Measurements from ENCODE around the gene DPYD.

Gene DPYD

DNA sequence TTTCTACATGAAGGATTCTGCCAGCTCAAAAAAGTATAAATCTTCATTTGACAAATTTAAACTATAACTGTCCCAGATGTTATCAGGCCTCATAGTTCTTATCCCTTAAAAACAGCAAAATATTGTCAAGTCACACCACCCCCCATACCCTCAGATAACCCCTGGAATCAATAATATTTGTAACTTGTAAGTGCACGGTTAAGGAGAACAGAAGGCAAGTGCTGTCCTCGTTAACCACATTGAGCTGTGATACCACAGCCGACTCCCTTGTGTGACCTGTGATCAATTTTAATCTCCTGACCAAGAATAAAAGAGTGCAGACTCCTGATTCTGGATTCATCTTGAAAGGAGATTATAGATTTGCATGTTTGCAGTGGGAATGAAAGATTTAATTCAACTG, 310.7 kb downstream of the DPYD start:
- no peaks in the 10 kb centered on the region for H3F3A ChIP-seq (ENCODE audit: insufficient read depth, low read length)
- no peak overlapping the region for H3K9ac ChIP-seq (ENCODE audit: low read length)
- H3K4me1 ChIP-seq (ENCODE audit: low read length): no peaks in the 10 kb centered on the region
- no peak for DNase-seq
- H3K79me2 ChIP-seq (ENCODE audit: low read length): no peaks in the 10 kb centered on the region
- TF ChIP-seq EZH2phosphoT487 (IDR thresholded peaks at IDR 0.05; ENCODE audit: low read length): no peak
- TF ChIP-seq EZH2 (optimal IDR thresholded peaks at IDR 0.05; ENCODE audit: low read depth, low read length): no peak
- TF ChIP-seq, protein P1, sequence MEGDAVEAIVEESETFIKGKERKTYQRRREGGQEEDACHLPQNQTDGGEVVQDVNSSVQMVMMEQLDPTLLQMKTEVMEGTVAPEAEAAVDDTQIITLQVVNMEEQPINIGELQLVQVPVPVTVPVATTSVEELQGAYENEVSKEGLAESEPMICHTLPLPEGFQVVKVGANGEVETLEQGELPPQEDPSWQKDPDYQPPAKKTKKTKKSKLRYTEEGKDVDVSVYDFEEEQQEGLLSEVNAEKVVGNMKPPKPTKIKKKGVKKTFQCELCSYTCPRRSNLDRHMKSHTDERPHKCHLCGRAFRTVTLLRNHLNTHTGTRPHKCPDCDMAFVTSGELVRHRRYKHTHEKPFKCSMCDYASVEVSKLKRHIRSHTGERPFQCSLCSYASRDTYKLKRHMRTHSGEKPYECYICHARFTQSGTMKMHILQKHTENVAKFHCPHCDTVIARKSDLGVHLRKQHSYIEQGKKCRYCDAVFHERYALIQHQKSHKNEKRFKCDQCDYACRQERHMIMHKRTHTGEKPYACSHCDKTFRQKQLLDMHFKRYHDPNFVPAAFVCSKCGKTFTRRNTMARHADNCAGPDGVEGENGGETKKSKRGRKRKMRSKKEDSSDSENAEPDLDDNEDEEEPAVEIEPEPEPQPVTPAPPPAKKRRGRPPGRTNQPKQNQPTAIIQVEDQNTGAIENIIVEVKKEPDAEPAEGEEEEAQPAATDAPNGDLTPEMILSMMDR (IDR thresholded peaks at IDR 0.05; ENCODE audit: low read length): no peak
- no peaks in the 10 kb centered on the region for H3K9me2 ChIP-seq (replicated peaks; ENCODE audit: insufficient read depth, low read length)
- no peaks in the 10 kb centered on the region for H3K9me3 ChIP-seq (replicated peaks; ENCODE audit: insufficient read depth, low read length)
- no peaks in the 10 kb centered on the region for H3K27me3 ChIP-seq (replicated peaks; ENCODE audit: insufficient read depth, low read length)
- no peak overlapping the region for H3K27ac ChIP-seq (ENCODE audit: low read length)
- no peak overlapping the region for H2AFZ ChIP-seq (ENCODE audit: low read length)
- no peak overlapping the region for H3K4me2 ChIP-seq (ENCODE audit: low read depth, low read length)
- no peaks in the 10 kb centered on the region for H4K20me1 ChIP-seq (ENCODE audit: insufficient read depth, low read length)
- no peak overlapping the region for H3K4me3 ChIP-seq (ENCODE audit: low read length)
- H3K36me3 ChIP-seq (replicated peaks; ENCODE audit: insufficient read depth, low read length): no peaks in the 10 kb centered on the region

DNA sequence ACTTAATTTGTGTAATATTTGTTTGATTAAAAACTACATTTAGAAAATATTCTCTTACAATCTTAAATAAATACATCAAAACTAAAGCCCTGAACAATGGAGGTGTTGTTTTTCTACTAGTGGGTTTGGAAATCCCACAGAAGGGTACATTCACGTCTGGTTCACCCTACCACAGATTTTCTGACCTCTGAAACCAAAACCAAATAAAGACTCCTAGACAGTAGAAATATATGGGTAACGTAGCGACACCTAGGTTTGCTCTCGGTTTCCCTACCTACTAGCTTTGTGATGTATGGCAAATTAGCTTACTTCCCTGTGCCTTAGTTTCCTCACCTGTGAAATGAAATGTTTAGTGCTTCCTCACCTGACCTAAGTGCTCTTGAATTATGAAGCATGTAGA, 312.6 kb downstream of the DPYD start:
- H3K79me2 ChIP-seq (ENCODE audit: low read length): no peaks in the 10 kb centered on the region
- no peak for DNase-seq
- H4K20me1 ChIP-seq (ENCODE audit: insufficient read depth, low read length): no peaks in the 10 kb centered on the region
- H3K27me3 ChIP-seq (replicated peaks; ENCODE audit: insufficient read depth, low read length): no peaks in the 10 kb centered on the region
- H3K4me2 ChIP-seq (ENCODE audit: low read depth, low read length): no peak overlapping the region
- H3K4me1 ChIP-seq (ENCODE audit: low read length): no peaks in the 10 kb centered on the region
- no peak overlapping the region for H3K27ac ChIP-seq (ENCODE audit: low read length)
- no peaks in the 10 kb centered on the region for H3K9me2 ChIP-seq (replicated peaks; ENCODE audit: insufficient read depth, low read length)
- H2AFZ ChIP-seq (ENCODE audit: low read length): no peak overlapping the region
- no peak overlapping the region for H3K9ac ChIP-seq (ENCODE audit: low read length)
- H3F3A ChIP-seq (ENCODE audit: insufficient read depth, low read length): no peaks in the 10 kb centered on the region
- no peak for TF ChIP-seq EZH2phosphoT487 (IDR thresholded peaks at IDR 0.05; ENCODE audit: low read length)
- TF ChIP-seq, protein P1 (IDR thresholded peaks at IDR 0.05; ENCODE audit: low read length): no peak
- TF ChIP-seq EZH2 (optimal IDR thresholded peaks at IDR 0.05; ENCODE audit: low read depth, low read length): no peak
- no peaks in the 10 kb centered on the region for H3K9me3 ChIP-seq (replicated peaks; ENCODE audit: insufficient read depth, low read length)
- H3K36me3 ChIP-seq (replicated peaks; ENCODE audit: insufficient read depth, low read length): no peaks in the 10 kb centered on the region
- H3K4me3 ChIP-seq (ENCODE audit: low read length): no peak overlapping the region

DNA sequence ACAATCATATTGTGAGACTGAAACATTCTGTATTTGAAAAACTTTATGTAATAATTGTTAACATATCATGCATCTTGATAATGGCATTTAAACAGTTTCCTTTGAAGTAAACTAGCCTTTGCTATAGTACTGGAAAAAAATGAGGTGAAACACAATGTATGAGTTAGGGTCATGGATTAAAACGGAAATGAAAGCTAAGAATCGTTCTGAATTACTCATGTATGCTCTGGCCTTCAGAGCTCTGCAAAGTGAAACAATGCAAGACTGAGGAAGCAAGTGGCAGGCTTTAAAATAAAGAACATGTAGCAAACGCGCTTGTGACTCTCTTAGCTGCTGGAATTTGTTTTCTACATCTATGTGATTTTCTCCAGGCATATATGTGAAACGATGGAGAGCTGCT, 317.1 kb downstream of the DPYD start:
- TF ChIP-seq EZH2phosphoT487 (IDR thresholded peaks at IDR 0.05; ENCODE audit: low read length) (no peak), EZH2 (optimal IDR thresholded peaks at IDR 0.05; ENCODE audit: low read depth, low read length) (no peak)
- TF ChIP-seq, protein P1 (IDR thresholded peaks at IDR 0.05; ENCODE audit: low read length): no peak
- DNase-seq: no peak
- Histone ChIP-seq H3K9me3 (replicated peaks; ENCODE audit: insufficient read depth, low read length) (no peaks in the 10 kb centered on the region), H4K20me1 (ENCODE audit: insufficient read depth, low read length) (no peaks in the 10 kb centered on the region), H3K9ac (ENCODE audit: low read length) (no peak overlapping the region), H3K27ac (ENCODE audit: low read length) (no peak overlapping the region), H3K79me2 (ENCODE audit: low read length) (no peaks in the 10 kb centered on the region), H3K36me3 (replicated peaks; ENCODE audit: insufficient read depth, low read length) (no peaks in the 10 kb centered on the region), H3F3A (ENCODE audit: insufficient read depth, low read length) (no peaks in the 10 kb centered on the region), H3K4me3 (ENCODE audit: low read length) (no peak overlapping the region), H3K27me3 (replicated peaks; ENCODE audit: insufficient read depth, low read length) (no peaks in the 10 kb centered on the region), H3K4me2 (ENCODE audit: low read depth, low read length) (no peak overlapping the region), H3K9me2 (replicated peaks; ENCODE audit: insufficient read depth, low read length) (no peaks in the 10 kb centered on the region), H2AFZ (ENCODE audit: low read length) (no peak overlapping the region), H3K4me1 (ENCODE audit: low read length) (no peaks in the 10 kb centered on the region)
